NCI-H2227 treated with DMSO at 0.1 percent for 48 hours (cell line): ENCODE data around the gene CPLANE1.

Experiments used
- DNase-seq: peaks from one replicate; lab custom pipeline; 2025; lab: John Stamatoyannopoulos, UW

The CPLANE1 gene

DNA sequence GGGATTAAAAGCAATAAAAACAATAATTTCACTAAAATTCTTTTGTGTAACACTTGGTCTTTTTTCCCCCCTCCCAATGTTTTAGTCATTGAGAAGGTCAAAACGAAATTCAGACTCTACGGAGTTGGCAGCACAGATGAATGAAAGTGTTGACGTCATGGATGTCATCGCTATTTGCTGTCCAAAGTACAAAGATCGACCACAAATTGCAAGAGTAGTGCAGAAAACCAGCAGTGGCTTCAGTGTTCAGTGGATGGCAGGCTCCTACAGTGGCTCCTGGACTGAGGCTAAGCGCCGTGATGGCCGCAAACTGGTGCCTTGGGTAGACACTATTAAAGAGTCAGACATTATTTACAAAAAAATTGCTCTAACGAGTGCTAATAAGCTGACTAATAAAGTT is 184.7 kb downstream of the CPLANE1 start:
- no peak for DNase-seq

DNA sequence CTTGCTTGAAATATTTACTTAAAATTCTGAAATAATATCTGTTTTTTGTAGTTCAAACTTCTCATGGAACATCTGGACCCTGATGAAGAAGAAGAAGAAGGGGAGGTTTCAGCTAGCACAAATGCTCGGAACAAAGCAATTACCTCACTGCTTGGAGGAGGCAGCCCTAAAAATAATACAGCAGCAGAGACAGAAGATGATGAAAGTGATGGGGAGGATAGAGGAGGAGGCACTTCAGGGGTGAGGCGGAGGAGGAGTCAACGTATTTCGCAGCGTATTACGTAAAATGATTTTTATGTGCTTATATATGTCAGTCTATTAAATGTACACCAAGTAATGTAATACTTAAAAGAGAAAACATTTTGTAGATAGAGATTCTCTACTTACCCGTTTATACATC is 185.4 kb downstream of the CPLANE1 start:
- DNase-seq = no peak

DNA sequence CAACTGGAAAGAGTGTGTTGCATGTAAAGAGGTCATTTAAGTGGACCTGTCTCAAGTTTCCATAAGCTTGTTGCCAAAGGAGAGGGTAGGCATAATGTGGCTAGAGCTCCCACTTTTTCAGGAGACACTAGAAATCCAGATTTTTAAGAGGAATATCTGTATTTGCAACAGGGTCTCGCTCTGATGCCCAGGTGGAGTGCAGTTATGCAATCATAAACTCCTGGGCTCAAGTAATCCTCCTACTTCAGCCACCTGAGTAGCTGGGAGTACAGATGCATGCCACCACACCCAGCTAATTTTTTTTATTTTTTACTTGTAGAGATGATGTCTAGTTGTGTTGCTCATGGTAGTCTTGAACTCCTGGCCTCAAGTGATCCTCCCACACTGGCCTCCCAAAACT is 189.1 kb downstream of the CPLANE1 start:
- DNase-seq = no peak

DNA sequence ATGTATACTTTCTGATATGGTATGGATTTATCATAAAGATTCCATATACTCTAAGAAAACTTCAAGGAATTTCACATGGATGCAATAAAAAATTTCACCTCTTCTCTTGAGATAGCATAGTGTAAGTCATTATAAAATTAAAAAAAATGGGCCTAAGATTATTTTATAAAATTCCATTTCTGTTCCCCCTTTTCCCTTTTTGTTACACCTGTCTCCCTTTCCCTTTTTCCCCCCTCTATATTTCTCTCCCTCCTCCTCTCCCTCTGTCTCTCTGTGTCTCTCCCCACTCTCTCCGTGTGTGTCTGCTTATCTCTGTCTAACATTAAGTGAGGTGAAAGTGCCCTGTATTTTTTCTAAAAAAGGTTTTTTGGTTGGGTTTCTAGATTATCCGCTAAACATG is 192.4 kb downstream of the CPLANE1 start:
- no peak for DNase-seq
